H9 (cell line): ENCODE measurements around the gene COG3. TPM values are rescaled to one million over a fixed set of nuclear protein-coding genes. Genes with fewer than 3 reads are reported as not detected.

Experiments
- DNase-seq: peaks from one replicate; pipeline ENCODE4 v3.0.0-alpha.2; 2017
- H2AFZ ChIP-seq: one replicate; pipeline ENCODE4 v1.6.1; 2013; ENCODE audit warnings: mild to moderate bottlenecking, low read length, control low read depth, moderate library complexity
- H2AK5ac ChIP-seq: 2 replicates; pipeline ENCODE4 v1.6.1; 2013; ENCODE audit warnings: low read length, control low read depth, mixed read lengths; ENCODE audit not compliant: insufficient read length
- H2BK120ac ChIP-seq: one replicate; pipeline ENCODE4 v1.6.1; 2013; ENCODE audit warnings: low read depth, mild to moderate bottlenecking, low read length, control low read depth, inconsistent platforms; ENCODE audit not compliant: poor library complexity, severe bottlenecking
- H2BK12ac ChIP-seq: 2 replicates; pipeline ENCODE4 v1.6.1; 2013; ENCODE audit warnings: low read length, control low read depth, mixed read lengths, low read depth; ENCODE audit not compliant: insufficient read length
- H2BK15ac ChIP-seq: 2 replicates; pipeline ENCODE4 v1.6.1; 2013; ENCODE audit warnings: low read depth, low read length, control low read depth
- H2BK20ac ChIP-seq: one replicate; pipeline ENCODE4 v1.6.1; 2013; ENCODE audit warnings: low read depth, mild to moderate bottlenecking, low read length, control low read depth, inconsistent platforms; ENCODE audit not compliant: poor library complexity, severe bottlenecking
- H2BK5ac ChIP-seq: 2 replicates; pipeline ENCODE4 v1.6.1; 2013; ENCODE audit warnings: low read length, control low read depth, mixed read lengths; ENCODE audit not compliant: insufficient read length
- H3K14ac ChIP-seq: 2 replicates; pipeline ENCODE4 v1.6.1; 2013; ENCODE audit warnings: low read length, control low read depth; ENCODE audit not compliant: insufficient read depth
- H3K18ac ChIP-seq: 2 replicates; pipeline ENCODE4 v1.6.1; 2013; ENCODE audit warnings: low read depth, mild to moderate bottlenecking, mixed read lengths, low read length, control low read depth; ENCODE audit not compliant: insufficient read length
- H3K23ac ChIP-seq: 2 replicates; pipeline ENCODE4 v1.6.1; 2013; ENCODE audit warnings: low read length, control low read depth, mixed read lengths, low read depth; ENCODE audit not compliant: insufficient read length
- H3K23me2 ChIP-seq: 2 replicates; pipeline ENCODE4 v1.6.1; 2013; ENCODE audit warnings: low read depth, mild to moderate bottlenecking, mixed read lengths, low read length, control low read depth; ENCODE audit not compliant: insufficient read length, poor library complexity, severe bottlenecking
- H3K27ac ChIP-seq: 2 replicates; pipeline ENCODE4 v1.5.1; 2013; ENCODE audit warnings: low read length, control low read depth, mixed read lengths, low read depth; ENCODE audit not compliant: insufficient read length
- H3K27me3 ChIP-seq: 2 replicates; pipeline ENCODE4 v1.6.1; 2013; ENCODE audit warnings: low read length, control low read depth, inconsistent platforms; ENCODE audit not compliant: insufficient read depth
- H3K4ac ChIP-seq: 2 replicates; pipeline ENCODE4 v1.6.1; 2013; ENCODE audit warnings: low read depth, mild to moderate bottlenecking, control low read depth, inconsistent platforms, low read length, moderate library complexity
- H3K4me1 ChIP-seq: 2 replicates; pipeline ENCODE4 v1.6.1; 2013; ENCODE audit warnings: low read length, control low read depth, inconsistent platforms; ENCODE audit not compliant: insufficient read depth
- H3K4me2 ChIP-seq: 2 replicates; pipeline ENCODE4 v1.6.1; 2013; ENCODE audit warnings: low read length, control low read depth, mixed read lengths; ENCODE audit not compliant: insufficient read length, insufficient read depth
- H3K56ac ChIP-seq: 2 replicates; pipeline ENCODE4 v1.6.1; 2013; ENCODE audit warnings: low read depth, mild to moderate bottlenecking, mixed read lengths, low read length, control low read depth; ENCODE audit not compliant: insufficient read length
- H3K79me1 ChIP-seq: 2 replicates; pipeline ENCODE4 v1.6.1; 2013; ENCODE audit warnings: low read depth, mild to moderate bottlenecking, moderate library complexity, low read length, control low read depth, inconsistent platforms; ENCODE audit not compliant: insufficient read depth, poor library complexity, severe bottlenecking
- H3K79me2 ChIP-seq: 2 replicates; pipeline ENCODE4 v1.6.1; 2013; ENCODE audit warnings: low read length, control low read depth, inconsistent platforms; ENCODE audit not compliant: insufficient read depth
- H3K9ac ChIP-seq: 2 replicates; pipeline ENCODE4 v1.6.1; 2013; ENCODE audit warnings: low read length, control low read depth, mixed read lengths; ENCODE audit not compliant: insufficient read length; ENCODE audit errors: extremely low read depth
- H3K9me3 ChIP-seq: one replicate; pipeline ENCODE4 v1.6.1; 2013; ENCODE audit warnings: low read depth, low read length, inconsistent platforms; ENCODE audit not compliant: control insufficient read depth
- H3T11ph ChIP-seq: one replicate; pipeline ENCODE4 v1.6.1; 2013; ENCODE audit warnings: mild to moderate bottlenecking, low read length, control low read depth, inconsistent platforms
- H4K20me1 ChIP-seq: one replicate; pipeline ENCODE4 v1.6.1; 2013; ENCODE audit not compliant: control insufficient read depth, insufficient read length, insufficient read depth
- H4K5ac ChIP-seq: 2 replicates; pipeline ENCODE4 v1.6.1; 2013; ENCODE audit warnings: low read depth, mild to moderate bottlenecking, mixed read lengths, low read length, control low read depth; ENCODE audit not compliant: insufficient read length
- H4K8ac ChIP-seq: replicated peaks from 2 replicates; pipeline ENCODE4 v1.6.1; 2013; ENCODE audit warnings: low read length, control low read depth, mixed read lengths, low read depth; ENCODE audit not compliant: insufficient read length
- H4K91ac ChIP-seq: 2 replicates; pipeline ENCODE4 v1.6.1; 2013; ENCODE audit warnings: low read depth, mild to moderate bottlenecking, moderate library complexity, mixed read lengths, low read length, control low read depth; ENCODE audit not compliant: insufficient read length
- H3K27ac Mint-ChIP-seq, 3 experiments: 2 replicates in 2 of 3; 3 replicates in 1 of 3; pipeline ENCODE4 v1.8.0; 2020 to 2021; ENCODE audit warnings: mixed read lengths in 3 of 3, mild to moderate bottlenecking in 1 of 3, moderate library complexity in 1 of 3
- H3K27me3 Mint-ChIP-seq: 2 replicates; pipeline ENCODE4 v1.8.0; 2021; ENCODE audit warnings: low read depth, mild to moderate bottlenecking, moderate library complexity, mixed read lengths
- H3K36me3 Mint-ChIP-seq, 3 experiments: 2 replicates in 2 of 3; 3 replicates in 1 of 3; pipeline ENCODE4 v1.8.0; 2020 to 2021; ENCODE audit warnings: low read depth in 3 of 3, mixed read lengths in 3 of 3; ENCODE audit not compliant: insufficient read depth in 1 of 3
- H3K4me1 Mint-ChIP-seq, 2 experiments: 2 replicates each; pipeline ENCODE4 v1.8.0; 2020; ENCODE audit warnings: mixed read lengths in 2 of 2
- H3K4me3 Mint-ChIP-seq, 2 experiments: 2 replicates in 1 of 2; 3 replicates in 1 of 2; pipeline ENCODE4 v1.8.0; 2020 to 2021; ENCODE audit warnings: mild to moderate bottlenecking in 2 of 2, mixed read lengths in 2 of 2, moderate library complexity in 1 of 2
- H3K9me3 Mint-ChIP-seq, 2 experiments: 2 replicates in 1 of 2; 3 replicates in 1 of 2; pipeline ENCODE4 v1.8.0; 2020; ENCODE audit warnings: mild to moderate bottlenecking in 2 of 2, mixed read lengths in 2 of 2, moderate library complexity in 1 of 2
- CTCF ChIP-seq: fragments of 200-600 bp; sonication (generic); conservative IDR thresholded peaks from 3 replicates; pipeline ENCODE4 v1.8.0; 2021; ENCODE audit warnings: antibody characterized with exemption, mild to moderate bottlenecking
- WGBS: extraction: QIAGEN DNeasy Blood & Tissue Kit; methylation state at CpG from one replicate; pipeline ENCODE4 v1.1.7; 2013; ENCODE audit warnings: missing lambda C conversion rate, low lambda C conversion rate, mixed read lengths; ENCODE audit not compliant: insufficient read length; ENCODE audit errors: extremely low coverage; 5-methylcytosine and 5-hydroxymethylcytosine counted together
- total RNA-seq: library from RNA; stranded (reverse); gene quantifications from 2 replicates; pipeline ENCODE4 v1.2.1, GENCODE V29; 2021

The COG3 gene
- total RNA-seq, 1 experiment from 2014 or later, result 16.5 TPM

DNA sequence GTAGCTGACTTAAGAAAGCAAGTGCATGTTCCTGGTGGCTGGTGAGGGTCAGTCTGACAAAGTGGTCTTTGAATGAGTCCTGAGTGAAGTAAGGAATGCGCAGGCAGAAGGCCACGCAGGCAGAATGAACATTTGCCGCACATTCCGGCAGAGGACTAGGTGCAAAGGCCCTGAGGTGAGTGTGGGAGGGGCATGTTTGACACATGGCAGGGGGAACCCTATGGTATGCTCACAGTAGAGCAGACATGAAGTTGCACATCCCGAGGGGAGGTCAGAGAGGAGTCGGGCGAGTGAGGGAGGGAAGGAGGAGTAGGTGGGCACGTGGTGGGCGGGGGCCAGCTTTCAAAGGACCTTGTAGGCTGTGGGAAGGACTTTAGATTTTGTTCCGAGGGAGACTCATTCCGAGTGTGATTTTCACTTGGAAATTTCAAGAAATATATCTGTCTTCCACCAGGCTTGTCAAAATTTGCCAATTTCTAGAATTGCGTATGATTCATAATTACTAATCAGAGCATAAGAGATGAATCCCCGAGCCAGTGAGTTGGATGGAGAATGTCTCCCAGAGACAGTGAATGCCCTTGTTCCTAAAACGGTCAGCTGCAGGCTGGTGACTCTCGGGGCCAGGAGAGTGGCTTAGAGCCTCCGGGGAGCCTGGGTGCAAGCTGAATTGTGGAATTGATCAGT, 110.5 kb downstream of the COG3 start:
- H3K27ac Mint-ChIP-seq, result no peak overlapping the region; a peak in 2 of 7 replicates
- Histone ChIP-seq H3K23me2 (no peaks in the 10 kb centered on the region), H2BK12ac (no peak overlapping the region), H4K91ac (no peak overlapping the region), H3K79me2 (no peaks in the 10 kb centered on the region), H3K23ac (no peak overlapping the region), H3K27ac (no peak overlapping the region), H3T11ph (no peak overlapping the region), H3K14ac (no peak overlapping the region), H3K9ac (no peak overlapping the region), H4K20me1 (no peaks in the 10 kb centered on the region), H3K27me3 (no peaks in the 10 kb centered on the region; the same call in 1 of the 2 replicates), H3K18ac (no peak overlapping the region), H2BK15ac (no peak overlapping the region), H3K56ac (no peak overlapping the region), H4K8ac (no peak overlapping the region), H4K5ac (no peak overlapping the region), H3K9me3 (no peaks in the 10 kb centered on the region), H2BK120ac (no peak overlapping the region), H3K4me2 (no peak overlapping the region), H2BK20ac (no peak overlapping the region), H2AFZ (no peak overlapping the region), H2AK5ac (no peak overlapping the region), H3K4ac (no peak overlapping the region), H3K79me1 (no peaks in the 10 kb centered on the region), H2BK5ac (no peak overlapping the region), H3K4me1 (no peaks in the 10 kb centered on the region; the same call in 1 of the 2 replicates)
- H3K4me3 Mint-ChIP-seq, result no peak overlapping the region; a peak in 1 of 5 replicates
- DNase-seq, result no peak
- H3K36me3 Mint-ChIP-seq, result no peaks in the 10 kb centered on the region
- peaks cover 6 to 7% of the 10 kb centered on the region in 2 experiments for H3K4me1 Mint-ChIP-seq
- TF ChIP-seq CTCF, result no peak
- no peaks in the 10 kb centered on the region for H3K9me3 Mint-ChIP-seq
- peaks cover 35% of the 10 kb centered on the region for H3K27me3 Mint-ChIP-seq
- WGBS, result no CpG with 5 or more reads among the region's 16 CpGs
